HG02943 (cell line): ENCODE data around the gene DYRK4.

Source experiments
- ATAC-seq: cut with Tn5 transposase; IDR thresholded peaks from one replicate; pipeline ENCODE4 v1.9.1; 2021; ENCODE audit warnings: mild to moderate bottlenecking, low read depth, moderate library complexity; ENCODE audit not compliant: unreplicated experiment

DYRK4 gene

DNA sequence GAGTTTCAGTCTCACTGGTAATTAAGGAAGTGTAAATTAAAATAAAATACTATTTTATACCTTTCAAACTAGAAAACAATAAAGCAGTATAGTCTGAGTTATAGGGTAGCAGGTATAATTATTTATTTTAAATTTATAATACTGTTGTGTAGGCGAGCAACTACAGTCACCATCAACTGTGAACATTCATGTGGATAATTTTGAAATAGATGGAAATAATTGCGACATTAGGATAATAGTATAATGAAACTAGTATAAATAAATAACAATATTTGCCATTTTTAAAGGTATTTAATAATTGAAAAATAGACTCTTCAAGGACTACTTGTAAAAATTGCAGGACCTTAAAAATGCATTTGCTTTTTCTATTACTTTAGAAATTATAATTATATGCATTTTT is 3.8 kb upstream of the DYRK4 start:
- no peak for ATAC-seq

DNA sequence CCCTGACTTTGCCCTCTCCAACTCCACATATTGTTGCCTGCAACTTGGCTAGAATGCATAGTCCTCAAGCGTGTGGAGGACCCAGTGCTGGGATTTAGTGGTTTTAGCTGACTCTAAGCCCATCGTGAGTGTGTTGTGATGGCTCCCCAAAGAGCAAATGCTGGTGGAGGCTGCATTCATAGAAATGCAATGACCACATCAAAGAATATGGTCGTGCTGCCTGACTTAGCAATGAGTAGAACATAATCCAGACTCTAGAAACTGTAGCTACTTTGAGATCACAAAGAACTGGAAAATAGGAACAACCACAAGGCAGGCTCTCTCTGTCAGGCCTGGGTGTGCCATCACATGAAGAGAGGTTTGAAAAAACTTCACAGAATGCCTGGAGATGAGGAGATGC is 1.3 kb downstream of the DYRK4 start:
- no peak for ATAC-seq

DNA sequence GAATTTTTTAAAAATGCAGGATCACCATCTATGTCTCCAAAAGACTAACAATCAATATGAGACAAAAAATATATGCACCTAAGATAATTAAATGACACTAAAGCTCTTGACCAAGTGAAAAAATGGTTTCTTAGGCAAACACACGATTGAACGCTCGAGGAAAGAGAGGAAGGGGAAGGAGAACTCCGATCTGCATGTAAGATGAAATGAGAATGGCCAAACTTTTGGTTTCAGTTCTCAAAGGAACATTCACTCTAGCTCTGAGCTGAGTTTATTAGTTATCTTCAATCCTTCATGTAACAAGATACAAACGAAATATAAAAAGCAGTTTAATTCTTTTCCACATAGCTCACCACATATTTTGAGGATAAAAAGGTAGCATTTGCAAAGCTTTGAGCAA is 2.8 kb downstream of the DYRK4 start:
- ATAC-seq: no peak

DNA sequence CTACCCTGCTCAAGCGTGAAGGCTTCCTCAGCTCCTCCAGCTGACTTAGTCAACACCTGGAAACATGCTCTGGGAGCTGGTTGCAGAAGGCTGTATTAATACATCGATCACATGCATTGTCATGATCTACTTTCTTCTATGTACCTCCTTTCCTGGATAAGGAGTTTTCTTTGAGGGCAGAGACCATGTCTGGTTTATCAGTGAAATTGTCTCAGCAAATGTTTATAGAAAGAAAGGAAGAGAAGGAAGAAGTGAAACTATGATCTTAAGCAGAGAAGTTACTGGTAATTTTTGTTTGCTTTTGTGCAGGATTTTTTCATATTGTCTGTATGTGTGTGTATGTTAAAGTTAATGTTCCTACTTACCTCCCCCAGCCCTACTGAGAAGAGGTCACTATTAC is 4.5 kb downstream of the DYRK4 start:
- ATAC-seq: no peak

DNA sequence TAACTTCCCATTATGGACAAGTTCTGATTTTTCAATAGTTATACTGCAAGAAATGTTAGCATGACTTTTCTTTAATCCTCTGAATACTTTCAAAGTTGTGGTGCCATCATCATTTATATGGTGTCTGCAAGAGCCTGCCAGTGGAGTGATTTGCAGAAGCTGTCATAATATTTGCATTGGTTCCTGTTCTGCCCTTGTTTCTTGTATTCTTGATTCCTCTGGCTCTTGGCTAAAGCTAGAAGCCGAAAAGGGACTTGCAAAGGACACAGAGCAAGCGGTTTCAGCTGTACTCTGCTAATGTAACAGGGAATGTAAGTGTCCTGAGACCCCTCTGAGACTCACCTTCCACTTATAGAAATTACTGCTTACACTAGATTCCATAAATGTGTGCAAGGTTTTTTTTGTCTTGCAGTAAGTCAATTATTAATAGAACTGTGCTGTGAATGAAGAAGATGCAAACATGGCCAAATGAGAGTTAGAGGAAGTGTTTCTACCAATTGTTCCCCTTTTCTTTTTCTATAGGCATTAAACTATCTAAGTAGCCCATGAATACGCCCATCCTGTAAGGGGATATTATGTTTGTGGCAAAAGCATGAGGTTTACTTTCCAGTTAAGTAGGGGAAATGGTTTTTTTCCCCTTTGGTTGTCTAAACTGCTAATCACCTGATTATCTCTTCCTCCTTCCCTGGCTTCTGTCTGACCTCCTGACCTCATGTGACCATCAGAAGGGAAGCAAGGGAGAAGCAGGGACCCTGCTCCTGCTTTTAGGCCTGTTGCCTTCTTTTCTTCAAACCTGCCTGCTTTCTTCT is 5.3 kb downstream of the DYRK4 start:
- no peak for ATAC-seq

DNA sequence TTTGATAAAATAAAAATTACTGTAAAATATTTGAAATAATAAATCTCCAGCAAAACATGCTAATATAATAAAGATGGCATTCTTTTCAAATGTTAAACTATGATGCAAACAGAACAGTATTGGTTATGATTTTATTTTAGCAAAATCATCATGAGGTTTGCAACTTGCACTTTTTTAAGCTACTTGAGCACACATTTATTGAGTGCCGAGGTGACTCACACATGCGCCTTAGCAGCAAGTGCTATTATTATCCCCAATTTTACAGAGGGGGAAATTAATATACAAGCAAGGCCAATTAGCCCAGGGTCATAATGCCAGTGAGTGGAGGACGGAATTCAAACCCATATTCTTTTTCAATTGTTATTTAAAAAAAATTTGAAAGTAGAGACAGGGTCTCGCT is 7.3 kb downstream of the DYRK4 start:
- ATAC-seq: no peak

DNA sequence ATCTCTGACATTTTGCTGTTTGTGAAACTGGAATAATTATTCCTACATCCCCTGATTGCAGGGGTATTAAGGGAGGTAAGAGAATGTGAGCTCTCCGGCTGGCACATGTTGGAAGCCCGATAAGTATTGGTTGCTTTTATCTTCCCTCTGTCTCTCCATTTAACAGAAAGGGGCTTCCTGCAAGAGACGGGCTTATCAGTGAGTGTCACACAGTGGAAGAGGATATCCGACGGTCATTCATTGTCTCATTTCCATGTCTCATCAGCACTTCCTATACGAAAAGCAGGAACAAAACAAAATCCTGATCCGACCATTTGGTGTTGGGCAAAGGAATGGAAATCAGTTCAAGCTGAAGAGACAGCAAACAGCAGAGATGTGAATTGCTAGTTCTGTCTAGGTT is 10.7 kb downstream of the DYRK4 start:
- ATAC-seq: no peak

DNA sequence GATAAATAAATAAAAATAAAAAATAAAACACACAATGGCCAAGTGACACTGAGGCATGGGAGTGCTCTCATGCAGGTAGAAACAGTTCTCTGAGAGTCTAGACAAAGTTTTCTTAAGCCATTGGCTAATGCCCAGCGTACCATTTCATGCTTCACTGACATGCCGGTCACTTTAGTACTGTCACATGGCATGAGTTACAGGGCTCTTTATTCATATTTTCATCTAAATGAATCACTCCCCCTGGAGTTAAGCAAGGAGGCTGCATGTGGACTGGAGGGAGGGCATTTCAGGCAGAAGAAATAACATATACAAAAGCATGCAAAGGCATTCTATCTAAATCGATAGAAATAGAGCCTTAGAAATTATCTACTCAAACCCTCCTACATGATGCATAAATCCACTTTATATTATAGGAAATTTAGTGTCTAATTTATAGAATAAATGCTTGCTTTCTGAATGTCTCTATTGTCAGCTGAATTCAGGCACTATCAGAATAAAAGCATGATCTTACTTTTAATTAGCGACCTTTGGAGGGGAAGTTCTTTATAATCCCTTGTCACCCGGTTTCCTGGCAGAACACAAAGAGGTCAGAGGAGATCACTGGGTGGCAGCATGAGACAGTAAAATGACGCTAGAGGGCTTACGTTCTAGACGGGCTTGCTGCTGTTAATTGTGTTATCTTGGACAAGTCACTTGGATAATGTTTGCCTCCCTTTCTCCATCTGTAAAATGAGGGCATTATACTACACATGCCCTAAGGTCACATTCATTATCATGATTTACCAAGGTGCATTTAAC is 17.5 kb downstream of the DYRK4 start:
- ATAC-seq: no peak

DNA sequence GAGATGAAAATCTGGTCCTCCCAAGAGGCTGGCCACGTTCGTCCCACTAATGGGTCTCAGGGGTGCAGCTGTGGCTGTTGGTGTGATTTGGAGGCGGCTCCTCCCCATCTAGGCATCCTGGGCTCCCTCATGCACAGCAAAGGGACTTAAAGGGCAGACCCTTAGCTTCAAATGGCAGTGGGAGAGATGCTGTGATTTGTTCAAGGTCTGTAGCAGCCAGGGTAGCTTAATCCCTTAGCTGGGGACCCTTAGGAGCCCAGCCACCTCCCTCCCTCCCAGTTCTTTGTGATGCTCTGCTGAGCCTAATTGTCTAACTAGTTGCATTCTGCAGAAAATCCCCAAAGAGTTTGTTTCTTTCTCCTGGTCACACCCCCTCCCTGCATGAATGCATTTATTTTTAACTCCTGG is 18.3 kb downstream of the DYRK4 start:
- ATAC-seq: no peak

DNA sequence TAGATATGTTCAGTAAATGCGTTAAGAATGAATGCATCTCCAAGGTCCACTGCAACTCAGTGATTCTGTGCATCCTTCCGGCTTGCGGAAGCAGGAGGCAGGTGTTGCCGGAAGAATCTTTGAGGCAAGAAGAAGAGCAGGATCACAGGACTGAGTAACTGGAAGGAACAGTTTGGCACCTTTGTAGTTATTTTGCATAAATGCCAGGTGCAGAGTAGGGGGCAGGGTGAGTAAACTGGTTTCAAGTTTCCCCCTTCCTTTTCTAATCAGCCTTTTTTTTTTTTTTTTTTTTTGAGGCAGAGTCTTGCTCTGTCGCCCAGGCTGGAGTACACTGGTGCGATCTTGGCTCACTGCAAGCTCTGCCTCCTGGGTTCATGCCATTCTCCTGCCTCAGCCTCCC is 22.3 kb downstream of the DYRK4 start:
- no peak for ATAC-seq

DNA sequence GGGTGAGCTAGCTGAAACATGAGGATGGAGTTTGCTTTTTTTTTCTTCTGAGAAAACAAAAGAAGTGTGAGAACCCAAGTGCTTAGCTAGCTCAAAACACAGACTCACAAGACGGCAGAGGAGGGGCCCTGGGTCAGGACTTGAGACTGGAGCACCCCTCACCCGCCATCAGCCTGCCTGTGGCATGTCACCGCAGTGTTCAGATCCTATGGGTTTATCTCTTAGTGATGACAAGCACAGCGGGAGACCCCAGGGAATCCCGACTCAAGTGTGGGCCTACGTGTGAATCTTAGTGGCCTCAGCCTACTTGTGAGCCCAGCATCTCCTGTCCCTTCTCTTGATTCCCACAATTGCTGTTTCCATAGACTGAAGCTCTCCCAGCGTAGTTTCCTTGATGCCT is 22.9 kb downstream of the DYRK4 start:
- no peak for ATAC-seq

DNA sequence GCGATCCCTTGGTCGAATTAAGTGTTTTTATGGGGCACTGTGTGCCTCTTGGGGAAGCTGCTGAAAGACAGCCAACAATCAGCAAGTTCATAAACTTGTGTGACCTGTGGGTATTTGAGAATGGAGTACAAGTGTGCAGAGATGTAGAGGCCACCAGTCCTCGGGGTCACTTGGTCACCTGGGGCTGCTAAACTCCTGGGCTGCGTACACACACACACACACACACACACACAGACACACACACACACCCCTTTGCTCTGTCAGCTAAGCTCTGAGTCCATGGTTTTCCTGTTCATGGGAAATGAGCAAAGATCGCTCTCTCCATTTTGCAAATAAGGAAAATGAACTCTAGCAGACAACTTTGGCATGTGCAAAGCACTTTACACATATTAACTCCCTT is 24.5 kb downstream of the DYRK4 start:
- ATAC-seq: no peak

DNA sequence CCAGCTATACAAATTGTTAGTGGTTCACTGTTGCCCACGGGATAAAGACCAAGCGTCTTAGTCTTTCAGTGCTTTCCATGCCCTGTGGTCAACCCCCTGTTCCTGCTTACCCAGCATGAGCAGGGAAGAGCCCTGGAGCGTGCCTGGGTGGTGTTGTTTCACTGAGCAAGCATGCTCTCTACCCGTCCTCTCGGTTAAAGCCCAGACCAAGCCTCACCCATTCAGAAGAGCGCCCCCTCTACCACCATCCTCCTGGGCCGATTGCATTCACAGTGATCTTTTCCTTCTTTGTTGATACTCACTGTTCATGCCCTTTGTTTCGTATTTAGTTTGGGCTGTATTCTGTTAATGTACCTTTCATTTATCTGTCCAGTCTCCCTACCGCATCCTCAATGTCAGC is 25.1 kb downstream of the DYRK4 start:
- no peak for ATAC-seq

DNA sequence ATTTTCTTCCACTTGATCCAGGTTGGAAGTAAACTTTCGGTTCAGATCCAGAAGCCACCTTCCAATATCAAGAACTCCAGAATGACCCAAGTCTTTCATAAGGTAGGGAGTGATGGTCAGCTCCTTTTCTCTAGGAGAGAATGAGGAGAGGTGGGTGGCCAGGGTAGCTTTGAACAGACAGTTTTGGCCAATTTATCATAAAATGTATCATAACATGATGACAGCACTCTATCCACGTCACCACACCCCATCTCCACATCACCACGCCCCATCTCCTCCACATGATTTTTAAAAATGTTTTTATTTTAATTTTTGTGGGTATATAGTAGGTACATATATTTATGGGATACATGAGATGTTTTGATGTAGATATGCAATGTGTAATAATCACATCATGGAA is 26.9 kb downstream of the DYRK4 start:
- no peak for ATAC-seq

DNA sequence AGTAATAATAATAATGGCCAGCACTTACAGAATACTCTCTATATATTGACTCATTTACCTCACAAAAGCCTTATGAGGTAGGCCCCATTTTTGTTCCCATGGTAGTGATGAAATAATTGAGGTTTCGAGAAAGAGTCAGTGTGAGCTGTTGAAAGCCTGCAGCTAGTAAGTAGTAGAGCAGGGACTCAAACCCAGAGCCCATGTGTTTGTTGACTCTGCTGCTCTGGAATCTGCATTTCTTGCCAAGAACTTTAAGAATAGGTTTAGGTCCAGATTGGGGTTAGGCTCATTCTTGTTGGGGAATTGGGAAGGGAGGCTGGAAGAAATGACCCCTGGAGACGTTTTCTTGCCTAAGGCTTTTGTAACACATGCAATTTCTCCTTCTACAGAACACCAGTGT is 27.9 kb downstream of the DYRK4 start:
- ATAC-seq: no peak

DNA sequence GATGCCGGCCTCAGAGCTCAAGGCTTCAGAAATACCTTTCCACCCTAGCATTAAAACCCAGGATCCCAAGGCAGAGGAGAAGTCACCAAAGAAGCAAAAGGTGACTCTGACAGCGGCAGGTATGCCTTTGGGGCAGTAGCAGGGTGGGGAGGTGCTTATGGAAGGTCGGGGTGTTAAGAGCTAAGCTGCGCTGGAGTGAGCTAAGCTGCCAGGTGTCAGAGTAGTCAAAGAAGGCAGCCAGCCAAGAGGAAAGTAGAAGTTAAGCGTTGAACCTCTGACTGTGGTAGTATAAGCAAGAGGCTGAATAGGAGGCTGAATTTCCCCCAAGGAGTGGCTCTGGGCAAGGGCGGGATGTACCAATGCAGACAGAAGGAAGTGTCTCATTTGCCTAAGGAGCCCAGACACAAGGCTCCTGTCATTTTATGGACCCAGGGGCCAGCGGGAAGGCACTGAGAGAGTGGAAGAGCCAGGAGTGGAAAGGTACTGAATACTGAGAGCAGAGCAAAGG is 29.2 kb downstream of the DYRK4 start:
- ATAC-seq: no peak

DNA sequence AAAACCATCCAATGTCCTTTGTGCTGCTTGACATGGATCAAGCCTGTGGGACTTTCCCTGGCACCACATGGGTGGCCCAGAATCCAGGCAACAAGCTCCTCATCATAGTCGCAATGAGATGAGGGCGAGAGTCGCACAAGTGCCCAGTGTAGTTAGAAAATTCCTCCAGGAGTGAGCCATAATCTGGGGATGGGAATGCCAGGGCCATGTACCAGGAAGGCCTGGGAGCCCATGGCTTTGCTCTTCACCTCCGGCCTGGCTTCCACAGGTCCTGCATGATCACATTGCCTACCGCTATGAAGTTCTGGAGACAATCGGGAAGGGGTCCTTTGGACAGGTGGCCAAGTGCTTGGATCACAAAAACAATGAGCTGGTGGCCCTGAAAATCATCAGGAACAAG is 33.9 kb downstream of the DYRK4 start:
- ATAC-seq: no peak

DNA sequence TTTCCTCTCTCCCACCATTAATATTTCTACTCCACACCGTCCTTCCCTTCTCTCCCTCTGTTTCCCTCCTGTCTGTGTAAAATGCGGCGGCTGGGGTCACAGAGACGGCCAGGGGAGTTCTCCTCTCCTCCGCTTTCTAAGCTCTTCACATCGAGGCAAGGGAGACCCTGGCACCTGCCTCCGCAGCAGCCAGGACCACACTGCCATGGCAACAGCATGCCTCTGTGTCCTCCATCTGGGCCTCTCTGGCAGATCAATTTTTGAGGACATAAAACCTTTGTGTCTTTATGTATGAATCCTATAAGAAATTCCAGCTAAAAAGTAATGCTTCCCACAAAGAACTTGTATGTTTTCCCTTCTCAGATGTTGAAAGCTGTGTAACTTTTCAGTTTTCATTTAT is 41.4 kb downstream of the DYRK4 start:
- ATAC-seq: no peak

DNA sequence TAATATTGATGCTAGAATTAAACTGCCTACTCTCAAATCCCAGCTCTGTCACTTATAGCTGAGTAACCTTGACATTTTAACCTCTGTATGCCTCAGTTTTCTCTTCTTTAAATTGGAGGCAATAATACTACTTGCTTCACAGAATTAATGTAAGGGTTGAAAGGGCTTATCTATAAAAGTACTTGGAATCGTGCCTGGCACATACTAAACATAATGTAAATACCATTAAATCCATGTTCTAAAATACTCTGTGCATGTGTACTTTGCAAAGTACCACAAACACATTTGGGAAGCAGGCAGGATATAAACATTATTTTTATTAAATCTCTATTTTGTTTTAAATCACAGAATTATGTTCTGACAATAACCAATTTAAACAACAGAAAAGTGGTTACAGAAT is 41.9 kb downstream of the DYRK4 start:
- no peak for ATAC-seq

DNA sequence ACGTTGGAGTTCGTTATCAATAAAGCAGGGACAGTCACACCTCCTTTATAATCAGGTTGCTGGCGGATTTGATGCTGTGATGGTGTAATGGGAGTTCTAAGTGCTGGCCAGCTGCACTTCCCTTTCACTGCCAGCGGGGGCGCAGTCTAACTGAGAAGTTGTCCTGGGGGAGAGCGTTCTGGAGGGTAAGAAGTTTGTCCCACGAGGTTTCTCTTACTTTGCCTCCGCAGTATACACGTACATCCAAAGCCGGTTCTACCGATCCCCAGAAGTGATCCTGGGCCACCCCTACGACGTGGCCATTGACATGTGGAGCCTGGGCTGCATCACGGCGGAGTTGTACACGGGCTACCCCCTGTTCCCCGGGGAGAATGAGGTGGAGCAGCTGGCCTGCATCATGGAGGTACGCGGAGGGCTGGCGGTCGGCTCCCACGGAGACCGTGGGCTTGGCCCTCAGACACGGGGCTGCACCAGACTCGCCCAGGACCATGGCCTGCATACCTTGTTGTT is 42.7 kb downstream of the DYRK4 start:
- ATAC-seq: peak; percentile 85

DNA sequence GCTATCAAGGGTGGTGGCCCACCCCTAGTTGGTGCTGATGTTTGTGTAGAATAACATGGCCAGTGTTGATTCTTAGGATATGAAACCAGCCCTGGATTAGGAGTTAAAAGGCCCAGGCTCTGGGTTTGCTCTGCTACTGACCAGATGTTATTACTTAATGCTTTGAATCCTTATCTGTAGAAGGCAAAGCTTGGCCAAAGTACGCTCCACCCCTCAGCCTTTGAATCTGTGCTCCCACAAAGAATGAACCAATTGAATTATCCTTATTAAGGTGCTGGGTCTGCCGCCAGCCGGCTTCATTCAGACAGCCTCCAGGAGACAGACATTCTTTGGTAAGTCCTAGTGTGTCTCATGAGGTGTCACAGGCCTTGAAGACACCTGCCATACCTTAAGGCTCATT is 45.0 kb downstream of the DYRK4 start:
- ATAC-seq: no peak

DNA sequence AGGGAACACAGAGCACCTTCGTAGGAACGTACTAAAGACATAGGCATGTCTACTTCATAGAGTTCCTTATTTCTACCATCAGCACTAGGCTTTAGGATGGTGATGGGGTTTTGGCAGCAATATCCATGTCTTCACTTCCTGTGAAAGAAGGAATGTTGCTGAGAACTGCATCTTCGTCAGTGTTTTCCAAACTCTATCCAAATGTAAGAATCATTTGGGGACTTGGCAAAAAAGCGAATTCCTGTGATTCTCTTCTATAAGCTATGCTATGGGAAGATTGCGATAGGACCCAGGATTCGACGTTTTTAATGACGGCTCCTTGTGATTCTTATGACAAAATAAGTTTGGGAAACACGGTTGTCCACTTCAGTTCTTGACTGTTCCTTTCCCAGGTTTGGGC is 47.1 kb downstream of the DYRK4 start:
- ATAC-seq: no peak
